SK-N-SH (cell line): ENCODE results near the gene GPAT2. TPM values are rescaled to one million over a fixed set of nuclear protein-coding genes. Genes with fewer than 3 reads are reported as not detected.

Experiments
- CTCF ChIA-PET: fragments of 300-600, 350-600 bp; formaldehyde crosslinking; extraction: SDS; loops from one replicate; lab custom pipeline; 2021; lab: Yijun Ruan, JAX
- POLR2A ChIA-PET: fragments of 350-600 bp; sonication (Branson Sonifier 250); formaldehyde crosslinking; extraction: SDS; loops from one replicate; lab custom pipeline; 2020; ENCODE audit warnings: antibody characterized with exemption, inconsistent platforms; lab: Yijun Ruan, JAX
- DNase-seq: peaks from one replicate; pipeline ENCODE4 v3.0.0; 2012
- H2AFZ ChIP-seq: fragments of 200-600 bp; sonication (generic); 2 replicates; pipeline ENCODE4 v1.8.1; 2016; ENCODE audit warnings: antibody characterized with exemption, mild to moderate bottlenecking, low read depth
- H3F3A ChIP-seq: fragments of 200-600 bp; sonication (generic); replicated peaks from 2 replicates; pipeline ENCODE3; 2016; ENCODE audit warnings: antibody characterized with exemption, mild to moderate bottlenecking; ENCODE audit not compliant: insufficient read depth
- H3K27ac ChIP-seq, 2 experiments: fragments of 200-500 bp in 1 of 2; fragments of 200-600 bp in 1 of 2; sonication (Bioruptor generic) in 1 of 2; sonication (generic), shearing (Covaris generic) in 1 of 2; 2 replicates each; pipeline versions ENCODE4 v1.5.1 to v1.6.1; 2014 to 2016; ENCODE audit warnings: low read depth in 2 of 2, inconsistent platforms in 1 of 2, low read length in 1 of 2, mild to moderate bottlenecking in 1 of 2, mixed read lengths in 1 of 2
- H3K27me3 ChIP-seq: fragments of 200-600 bp; sonication (generic), shearing (Covaris generic); 2 replicates; pipeline ENCODE4 v1.6.1; 2016; ENCODE audit warnings: mixed run types; ENCODE audit not compliant: insufficient read depth
- H3K36me3 ChIP-seq, 2 experiments: fragments of 200-500 bp in 1 of 2; fragments of 200-600 bp in 1 of 2; sonication (Bioruptor generic) in 1 of 2; sonication (generic) in 1 of 2; replicated peaks in 1 of 2; 2 replicates each; pipeline versions ENCODE3 to v1.5.1; 2014 to 2016; ENCODE audit warnings: low read length in 1 of 2, mild to moderate bottlenecking in 1 of 2; ENCODE audit not compliant: insufficient read depth in 2 of 2, control insufficient read depth in 1 of 2
- H3K4me1 ChIP-seq, 2 experiments: fragments of 200-500 bp in 1 of 2; fragments of 200-600 bp in 1 of 2; sonication (Bioruptor generic) in 1 of 2; sonication (generic), shearing (Covaris generic) in 1 of 2; 2 replicates each; pipeline versions ENCODE4 v1.5.1 to v1.6.1; 2014 to 2016; ENCODE audit warnings: low read depth in 1 of 2, low read length in 1 of 2, mixed run types in 1 of 2; ENCODE audit not compliant: insufficient read depth in 2 of 2, control insufficient read depth in 1 of 2
- H3K4me2 ChIP-seq: fragments of 200-600 bp; sonication (generic), shearing (Covaris generic); 2 replicates; pipeline ENCODE4 v1.6.1; 2017; ENCODE audit warnings: mixed run types
- H3K4me3 ChIP-seq, 2 experiments: fragments of 200-500 bp in 1 of 2; fragments of 200-600 bp in 1 of 2; sonication (Bioruptor generic) in 1 of 2; sonication (generic), shearing (Covaris generic) in 1 of 2; 2 replicates each; pipeline versions ENCODE4 v1.5.1 to v1.8.1; 2014 to 2016; ENCODE audit warnings: low read depth in 2 of 2, inconsistent platforms in 1 of 2, low read length in 1 of 2, mild to moderate bottlenecking in 1 of 2, mixed read lengths in 1 of 2, moderate library complexity in 1 of 2
- H3K79me2 ChIP-seq: fragments of 200-600 bp; sonication (generic); 2 replicates; pipeline ENCODE4 v1.8.1; 2017; ENCODE audit warnings: mild to moderate bottlenecking; ENCODE audit not compliant: insufficient read depth
- H3K9ac ChIP-seq: fragments of 200-600 bp; sonication (generic); 2 replicates; pipeline ENCODE4 v1.6.1; 2017; ENCODE audit warnings: mixed run types
- H3K9me2 ChIP-seq: fragments of 200-600 bp; sonication (generic); 2 replicates; pipeline ENCODE4 v1.6.1; 2017; ENCODE audit warnings: mixed run types
- H3K9me3 ChIP-seq: fragments of 200-600 bp; sonication (generic); 2 replicates; pipeline ENCODE4 v1.6.1; 2017; ENCODE audit warnings: mixed run types, mild to moderate bottlenecking, moderate library complexity
- H4K20me1 ChIP-seq: fragments of 200-600 bp; sonication (generic); 2 replicates; pipeline ENCODE4 v1.6.1; 2017; ENCODE audit warnings: mild to moderate bottlenecking, mixed run types; ENCODE audit not compliant: insufficient read depth
- POLR2AphosphoS5 ChIP-seq: IDR thresholded peaks from 2 replicates; pipeline ENCODE4 v1.6.1; 2012; ENCODE audit warnings: low read depth, low read length
- SIN3A ChIP-seq: IDR thresholded peaks from 2 replicates; pipeline ENCODE4 v1.6.1; 2012; ENCODE audit warnings: low read depth, mild to moderate bottlenecking, low read length, moderate library complexity, borderline replicate concordance
- TEAD4 ChIP-seq: IDR thresholded peaks from 2 replicates; pipeline ENCODE4 v1.4.0; 2012; ENCODE audit warnings: mild to moderate bottlenecking, borderline replicate concordance; ENCODE audit not compliant: insufficient read depth
- WGBS: methylation state at CpG from one replicate; pipeline ENCODE4 v1.1.6; 2017; ENCODE audit warnings: low lambda C conversion rate; 5-methylcytosine and 5-hydroxymethylcytosine counted together
- polyA plus RNA-seq, 3 experiments: library from polyadenylated mRNA; depleted of rRNA; stranded (reverse); fragments of >200 nt; gene quantifications; 2 replicates each; pipeline ENCODE4 v1.2.3, GENCODE V29; 2012
- TF ChIP-seq, protein P1 (sequence below): IDR thresholded peaks from 2 replicates; pipeline ENCODE4 v1.4.0; 2012; ENCODE audit warnings: low read depth, borderline replicate concordance

The GPAT2 gene
- polyA plus RNA-seq, 1 of the 3 experiments (the other 2 are of a cell fraction): not detected

DNA sequence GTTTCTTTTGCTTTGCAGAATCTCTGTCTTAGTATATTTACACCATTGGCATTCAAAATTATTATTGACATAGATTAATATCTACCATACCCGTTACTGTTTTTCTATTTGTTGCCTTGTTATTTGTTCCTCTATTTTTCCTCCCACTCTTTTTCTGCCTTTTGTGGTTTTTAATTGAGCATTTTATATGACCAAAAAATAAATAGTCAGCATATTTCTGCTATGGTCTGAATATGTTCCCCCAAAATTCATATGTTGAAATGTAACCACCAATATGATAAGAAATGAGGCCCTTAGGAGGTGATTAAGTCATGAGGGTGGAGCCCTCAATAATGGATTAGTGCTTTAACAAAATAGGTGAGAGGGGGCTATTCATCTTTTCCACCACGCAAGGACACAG, 46.3 kb upstream of the GPAT2 start:
- CTCF ChIA-PET: no interaction called here

DNA sequence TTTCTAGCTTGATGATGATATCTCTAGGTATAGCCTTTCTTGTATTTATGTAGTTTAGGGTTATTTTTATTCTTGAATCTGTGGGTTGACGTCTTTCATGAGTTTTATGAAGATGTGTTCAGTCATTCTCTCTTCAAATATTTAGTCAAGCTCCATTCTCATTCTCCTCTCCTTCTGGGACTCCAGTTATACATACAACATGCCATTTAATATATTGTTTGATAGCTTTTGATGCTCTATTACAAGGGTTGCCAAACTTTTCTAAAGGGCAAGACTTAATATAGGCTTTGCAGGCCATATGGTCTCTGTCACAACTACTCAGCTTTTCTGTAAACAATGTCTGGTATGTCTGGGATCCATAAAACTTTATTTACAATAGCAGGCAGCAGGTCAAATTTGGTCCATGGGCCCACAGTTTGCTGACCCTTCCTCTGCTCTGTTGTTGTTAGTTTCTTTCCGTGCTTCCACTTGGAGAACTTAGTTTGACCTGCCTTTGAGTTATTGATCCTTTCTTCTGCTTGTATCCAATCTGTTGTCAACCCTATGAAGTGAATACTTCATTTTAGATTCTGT, 40.6 kb upstream of the GPAT2 start:
- Histone ChIP-seq H3K4me3 (no peak overlapping the region), H3K9ac (no peak overlapping the region), H3K4me2 (no peak overlapping the region), H3K27me3 (no peaks in the 10 kb centered on the region), H3K27ac (no peak overlapping the region), H3K4me1 (peaks cover 0 to 16% of the 10 kb centered on the region in 2 experiments; a peak in 1 of 4 replicates), H2AFZ (no peak overlapping the region), H3F3A (no peaks in the 10 kb centered on the region), H3K9me3 (no peaks in the 10 kb centered on the region; the same call in 1 of the 2 replicates), H3K79me2 (no peaks in the 10 kb centered on the region), H3K9me2 (no peaks in the 10 kb centered on the region), H4K20me1 (no peaks in the 10 kb centered on the region), H3K36me3 (no peaks in the 10 kb centered on the region)
- ChIA-PET CTCF (interaction anchor here (0.8 to 2.1 kb wide), 5 partner anchors 36 to 83 kb away, joined by 3 to 9 read pairs (median 5); partner anchors contain the start of genes ADRA2B and ASTL), POLR2A (no interaction called here)
- DNase-seq: no peak
- 35% methylated on average over 2 of the region's 2 CpGs for WGBS
- TF ChIP-seq, protein P1, sequence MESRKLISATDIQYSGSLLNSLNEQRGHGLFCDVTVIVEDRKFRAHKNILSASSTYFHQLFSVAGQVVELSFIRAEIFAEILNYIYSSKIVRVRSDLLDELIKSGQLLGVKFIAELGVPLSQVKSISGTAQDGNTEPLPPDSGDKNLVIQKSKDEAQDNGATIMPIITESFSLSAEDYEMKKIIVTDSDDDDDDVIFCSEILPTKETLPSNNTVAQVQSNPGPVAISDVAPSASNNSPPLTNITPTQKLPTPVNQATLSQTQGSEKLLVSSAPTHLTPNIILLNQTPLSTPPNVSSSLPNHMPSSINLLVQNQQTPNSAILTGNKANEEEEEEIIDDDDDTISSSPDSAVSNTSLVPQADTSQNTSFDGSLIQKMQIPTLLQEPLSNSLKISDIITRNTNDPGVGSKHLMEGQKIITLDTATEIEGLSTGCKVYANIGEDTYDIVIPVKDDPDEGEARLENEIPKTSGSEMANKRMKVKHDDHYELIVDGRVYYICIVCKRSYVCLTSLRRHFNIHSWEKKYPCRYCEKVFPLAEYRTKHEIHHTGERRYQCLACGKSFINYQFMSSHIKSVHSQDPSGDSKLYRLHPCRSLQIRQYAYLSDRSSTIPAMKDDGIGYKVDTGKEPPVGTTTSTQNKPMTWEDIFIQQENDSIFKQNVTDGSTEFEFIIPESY: no peak

More for the DNA sequence above, 46.3 kb upstream of the GPAT2 start:
- Histone ChIP-seq H3K36me3 (no peaks in the 10 kb centered on the region), H3K79me2 (no peaks in the 10 kb centered on the region), H3K4me3 (no peak overlapping the region), H3K27ac (no peak overlapping the region), H3K9me3 (no peaks in the 10 kb centered on the region; the same call in 1 of the 2 replicates), H3F3A (no peaks in the 10 kb centered on the region), H3K9ac (no peak overlapping the region), H3K27me3 (no peaks in the 10 kb centered on the region), H2AFZ (no peak overlapping the region), H3K4me1 (peaks cover 0 to 16% of the 10 kb centered on the region in 2 experiments; a peak in 1 of 4 replicates), H3K4me2 (no peak overlapping the region), H3K9me2 (no peaks in the 10 kb centered on the region), H4K20me1 (no peaks in the 10 kb centered on the region)
- WGBS: 67% methylated on average over 2 of the region's 2 CpGs
- TF ChIP-seq SIN3A: no peak
- no peak for TF ChIP-seq POLR2AphosphoS5
- TF ChIP-seq, protein P1: no peak
- TF ChIP-seq TEAD4: no peak
- no peak for DNase-seq
- POLR2A ChIA-PET: no interaction called here
